Ureter (tissue), 1 donor: ENCODE results near the gene TAF1B. TPM values are rescaled to one million over a fixed set of nuclear protein-coding genes. Genes with fewer than 3 reads are reported as not detected.
A peak's percentile ranks its signal among the peaks of the same experiment; 100 is the strongest.

Experiments
- DNase-seq: peaks from one replicate; pipeline ENCODE4 v3.0.0-alpha.2; 2020; ENCODE audit warnings: low spot score
- total RNA-seq: library from RNA; stranded (reverse); gene quantifications from one replicate; pipeline ENCODE4 v1.2.4, GENCODE V29; 2023
- donor health status: DM: yes; HTN: yes; CAD: no.

The TAF1B gene
- total RNA-seq, 1 donor from 2014 or later = 41.1 TPM

DNA sequence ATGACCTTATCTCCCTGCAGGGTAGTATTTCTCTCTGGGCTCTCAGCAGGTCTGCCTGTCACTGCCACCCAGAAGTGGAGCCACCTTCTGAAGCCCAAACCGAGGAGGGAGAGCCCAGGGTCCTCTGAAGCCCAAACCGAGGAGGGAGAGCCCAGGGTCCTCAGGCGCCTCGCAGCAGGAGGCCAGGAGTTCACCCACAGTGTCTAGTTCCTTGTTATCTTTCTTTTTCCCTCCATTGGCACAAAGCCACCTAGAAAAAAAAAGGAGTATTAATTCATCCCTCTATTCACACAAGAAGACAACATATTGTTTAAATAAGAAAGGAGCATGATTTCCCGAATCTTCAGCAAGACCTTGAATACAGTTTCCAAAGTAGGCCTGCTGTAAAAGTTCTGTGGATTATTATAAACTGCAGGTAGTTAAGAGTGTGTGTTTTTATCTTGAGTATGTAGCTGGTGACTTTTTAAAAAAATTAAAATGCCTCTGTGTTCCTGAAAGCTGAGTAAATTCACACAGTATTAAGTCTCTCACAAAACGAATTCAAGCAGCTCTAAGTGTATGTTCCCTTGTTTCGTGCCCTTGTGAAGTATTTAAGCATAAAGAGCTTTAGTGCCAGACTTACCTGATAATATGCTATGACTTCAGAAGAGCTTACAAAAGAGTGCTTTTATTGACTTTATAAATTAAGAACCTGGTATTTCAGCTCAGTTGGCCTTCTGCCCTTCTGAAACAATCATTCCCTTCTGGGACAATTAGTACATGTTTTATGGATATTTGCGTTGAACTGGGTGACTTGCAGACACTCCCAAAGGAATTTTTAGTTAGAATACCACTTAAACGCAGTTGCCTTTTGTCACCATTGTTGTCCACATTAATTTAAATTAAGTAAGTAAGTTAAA, 96.6 kb downstream of the TAF1B start:
- DNase-seq = no peak

DNA sequence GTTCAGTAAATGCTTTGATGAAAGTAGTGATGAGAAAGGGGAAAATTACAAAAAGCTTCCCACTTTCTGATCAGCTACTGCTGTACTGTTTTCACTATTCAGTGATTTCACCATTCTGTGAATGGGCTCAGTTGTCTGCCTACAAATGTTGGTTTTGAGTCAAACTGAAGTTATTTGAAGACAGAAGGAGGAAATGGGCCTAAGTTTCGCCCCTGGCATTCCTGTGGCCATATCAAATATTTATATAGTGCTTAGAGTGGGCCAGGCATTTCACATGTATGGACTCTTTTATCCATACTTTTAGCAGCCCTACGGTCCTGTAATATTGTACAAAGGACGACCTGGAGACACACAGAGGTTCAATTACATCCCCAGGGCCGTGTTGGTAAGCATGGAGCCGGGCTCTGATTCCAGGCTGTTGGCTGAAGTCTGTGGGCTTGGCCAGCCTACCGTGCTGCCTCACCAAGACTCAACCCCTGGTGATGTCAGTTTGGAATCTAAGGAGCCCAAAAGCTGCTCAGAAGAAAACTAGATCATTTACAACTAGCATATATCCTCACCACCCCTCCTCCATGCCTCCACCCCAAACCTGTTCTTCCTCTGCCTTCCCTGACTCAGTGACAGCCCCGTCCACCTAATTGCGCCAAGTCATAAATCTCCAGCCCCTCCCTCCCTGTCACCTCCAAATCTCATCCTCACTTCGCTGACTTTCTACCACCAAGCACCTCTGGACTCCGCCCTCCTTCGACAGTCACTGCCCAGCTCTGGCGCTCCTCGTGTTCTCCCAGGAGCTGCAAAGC, 98.1 kb downstream of the TAF1B start:
- DNase-seq = no peak

DNA sequence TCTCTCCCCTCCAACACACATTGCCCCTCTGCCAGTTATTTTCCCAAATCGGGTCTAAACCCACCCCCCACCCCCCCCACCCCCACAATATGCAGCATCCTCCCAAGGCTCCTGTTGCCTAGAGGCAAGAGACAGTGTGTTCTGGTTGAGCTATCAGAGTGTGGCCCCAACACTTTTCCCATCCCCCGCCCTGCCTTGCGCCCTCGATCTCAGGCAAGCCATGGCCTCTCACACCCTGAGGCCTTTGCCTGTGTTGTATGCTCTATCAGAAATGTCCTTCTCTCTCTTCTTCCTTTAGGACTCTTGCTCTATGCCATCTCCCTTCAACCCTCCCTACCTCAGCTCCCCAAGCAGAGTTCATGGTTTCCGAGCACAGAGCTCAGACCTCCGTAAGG, 98.7 kb downstream of the TAF1B start:
- no peak for DNase-seq

DNA sequence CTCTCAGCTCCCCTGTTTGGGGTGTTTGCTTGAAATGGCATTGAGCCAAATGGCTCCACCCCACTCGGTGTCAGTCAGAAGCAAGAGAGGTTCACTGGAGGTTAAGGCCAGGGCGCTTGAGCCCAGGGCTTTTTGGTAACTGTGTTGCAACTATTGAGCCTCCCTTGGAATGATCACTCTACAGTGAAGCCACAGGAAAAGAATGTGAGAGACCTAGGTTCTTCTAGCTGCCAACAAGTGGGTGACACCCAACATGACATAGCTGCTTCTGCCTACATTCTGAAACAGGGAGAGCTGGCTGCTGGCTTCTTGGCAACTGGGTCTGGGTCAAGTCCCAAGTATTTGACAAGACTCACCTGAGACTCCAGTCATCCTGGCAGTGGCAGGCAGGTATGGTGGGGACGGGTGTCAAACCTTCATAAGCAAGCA, 101.1 kb downstream of the TAF1B start:
- DNase-seq = no peak

DNA sequence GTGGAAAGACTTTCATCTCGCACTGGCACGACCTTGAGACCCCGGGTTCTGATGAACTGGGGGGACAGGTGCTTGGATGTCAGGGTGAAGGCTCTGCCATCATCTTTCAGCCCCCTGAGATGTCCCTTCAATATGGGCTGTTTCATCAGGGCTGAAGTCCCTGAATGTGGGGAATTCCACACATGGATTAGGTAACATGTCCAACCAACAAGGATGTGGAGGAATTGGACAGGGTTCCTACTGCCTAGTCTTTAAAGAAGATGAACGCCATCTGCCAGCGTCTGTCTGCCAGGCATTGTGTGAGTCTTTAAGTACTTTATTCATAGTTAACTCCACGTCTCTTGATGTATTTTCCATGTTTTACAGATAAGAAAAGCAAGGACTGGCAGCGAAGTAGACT, 102.3 kb downstream of the TAF1B start:
- DNase-seq = no peak

DNA sequence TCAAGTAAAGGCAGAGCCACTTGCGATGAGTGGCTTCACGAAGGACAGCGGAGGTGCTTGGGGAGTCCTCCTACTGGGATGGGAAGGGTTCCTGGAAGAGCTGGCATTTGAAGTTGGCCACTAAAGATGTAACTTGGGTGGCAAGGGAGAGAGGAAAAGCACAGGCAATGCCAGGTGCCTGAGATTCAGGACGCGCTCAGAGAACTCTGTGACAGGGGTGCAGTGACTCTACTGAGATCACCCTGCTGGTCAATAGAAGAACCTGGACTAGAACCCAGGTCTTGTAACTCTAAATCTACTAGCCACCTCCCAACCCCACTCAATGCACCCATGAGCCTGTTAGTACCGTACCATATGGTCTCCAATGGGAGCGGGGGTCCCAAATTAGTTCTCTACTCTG, 102.8 kb downstream of the TAF1B start:
- no peak for DNase-seq

DNA sequence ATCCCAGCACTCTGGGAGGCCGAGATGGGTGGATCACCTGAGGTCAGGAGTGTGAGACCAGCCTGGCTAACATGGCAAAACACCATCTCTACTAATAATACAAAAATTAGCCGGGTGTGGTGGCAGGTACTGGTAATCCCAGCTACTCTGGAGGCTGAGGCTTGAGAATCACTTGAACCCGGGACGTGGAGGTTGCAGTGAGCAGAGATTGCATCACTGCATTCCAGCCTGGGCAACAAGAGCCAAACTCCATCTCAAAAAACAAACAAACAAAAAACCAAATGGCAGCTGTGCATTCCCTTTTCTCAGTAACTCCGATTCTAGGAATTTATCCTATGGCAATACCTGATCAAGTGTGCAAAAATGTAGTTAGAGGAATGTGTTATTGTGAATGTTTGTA, 103.5 kb downstream of the TAF1B start:
- no peak for DNase-seq

DNA sequence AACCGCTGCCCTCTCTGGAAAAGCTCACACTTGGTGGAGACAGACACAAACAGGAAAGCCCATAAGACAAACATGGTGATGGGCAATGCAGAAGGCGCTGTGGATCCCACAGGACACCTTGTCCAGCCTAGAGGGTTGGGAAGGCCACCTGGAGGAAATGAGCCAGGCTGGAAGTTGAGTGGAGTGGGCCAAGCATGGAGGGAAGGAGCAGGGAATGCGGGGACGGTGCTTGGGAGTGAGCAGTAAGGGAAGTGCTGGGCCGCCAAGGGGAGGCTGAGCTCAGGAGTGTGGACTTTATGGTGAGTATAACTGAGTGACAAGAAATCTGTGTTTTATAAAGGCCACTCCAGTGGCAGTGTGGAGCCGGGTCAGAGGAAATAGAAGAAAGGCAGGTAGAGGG, 105.4 kb downstream of the TAF1B start:
- no peak for DNase-seq

DNA sequence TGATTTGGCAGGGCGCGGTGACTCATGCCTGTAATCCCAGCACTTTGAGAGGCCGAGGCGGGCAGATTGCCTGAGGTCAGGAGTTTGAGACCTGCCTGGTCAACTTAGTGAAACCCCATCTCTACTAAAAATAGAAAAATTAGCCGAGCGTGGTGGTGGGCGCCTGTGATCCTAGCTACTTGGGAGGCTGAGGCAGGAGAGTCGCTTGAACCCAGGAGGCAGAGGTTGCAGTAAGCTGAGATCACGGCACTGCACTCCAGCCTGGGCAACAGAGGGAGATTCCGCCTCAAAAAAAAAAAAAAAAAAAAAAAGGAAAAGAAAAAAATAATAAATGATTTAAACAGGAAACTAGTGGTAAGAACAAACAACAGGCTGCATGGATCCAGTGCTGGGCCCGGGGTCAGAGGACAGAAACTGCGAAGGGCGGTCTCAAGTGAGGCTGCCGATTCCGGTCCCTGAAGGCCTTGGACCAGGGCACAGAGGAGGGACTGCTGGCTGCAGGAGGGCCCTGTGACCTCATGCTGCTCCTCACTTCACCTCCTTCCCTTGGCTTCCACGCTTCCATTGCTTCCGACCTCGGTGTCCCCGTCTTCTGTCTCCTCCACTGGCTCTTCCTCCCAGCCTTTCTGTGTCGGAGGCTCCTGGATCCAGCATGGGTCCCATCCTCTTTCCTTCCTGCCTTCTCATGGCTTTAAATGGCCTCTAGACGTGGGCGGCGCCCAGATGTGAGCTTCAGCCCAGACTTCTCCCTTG, 106.1 kb downstream of the TAF1B start:
- no peak for DNase-seq

DNA sequence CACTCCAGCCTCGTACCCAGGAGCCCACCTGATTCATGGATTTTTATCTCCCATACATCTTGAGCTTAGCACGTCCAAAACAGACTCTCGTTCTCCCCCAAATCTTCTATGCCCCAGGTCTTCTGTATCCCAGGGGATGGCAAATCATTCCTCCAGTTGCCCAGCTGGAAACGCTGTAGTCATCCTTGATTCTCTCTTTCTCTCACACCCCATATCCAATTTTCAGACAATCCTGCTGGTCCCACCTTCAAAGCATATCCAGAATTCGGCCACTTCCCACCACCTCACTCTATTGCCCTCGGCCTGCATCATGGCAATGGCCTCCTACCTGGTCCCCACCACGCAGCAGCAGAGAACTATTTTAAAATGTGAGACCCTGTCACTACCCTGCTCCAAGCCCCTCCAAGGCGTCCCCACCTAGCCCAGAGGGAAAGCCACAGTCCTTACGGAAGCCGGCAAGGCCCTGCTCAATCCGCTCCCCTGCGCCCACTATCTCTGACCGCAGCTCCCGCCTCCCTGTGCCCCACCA, 106.8 kb downstream of the TAF1B start:
- no peak for DNase-seq

DNA sequence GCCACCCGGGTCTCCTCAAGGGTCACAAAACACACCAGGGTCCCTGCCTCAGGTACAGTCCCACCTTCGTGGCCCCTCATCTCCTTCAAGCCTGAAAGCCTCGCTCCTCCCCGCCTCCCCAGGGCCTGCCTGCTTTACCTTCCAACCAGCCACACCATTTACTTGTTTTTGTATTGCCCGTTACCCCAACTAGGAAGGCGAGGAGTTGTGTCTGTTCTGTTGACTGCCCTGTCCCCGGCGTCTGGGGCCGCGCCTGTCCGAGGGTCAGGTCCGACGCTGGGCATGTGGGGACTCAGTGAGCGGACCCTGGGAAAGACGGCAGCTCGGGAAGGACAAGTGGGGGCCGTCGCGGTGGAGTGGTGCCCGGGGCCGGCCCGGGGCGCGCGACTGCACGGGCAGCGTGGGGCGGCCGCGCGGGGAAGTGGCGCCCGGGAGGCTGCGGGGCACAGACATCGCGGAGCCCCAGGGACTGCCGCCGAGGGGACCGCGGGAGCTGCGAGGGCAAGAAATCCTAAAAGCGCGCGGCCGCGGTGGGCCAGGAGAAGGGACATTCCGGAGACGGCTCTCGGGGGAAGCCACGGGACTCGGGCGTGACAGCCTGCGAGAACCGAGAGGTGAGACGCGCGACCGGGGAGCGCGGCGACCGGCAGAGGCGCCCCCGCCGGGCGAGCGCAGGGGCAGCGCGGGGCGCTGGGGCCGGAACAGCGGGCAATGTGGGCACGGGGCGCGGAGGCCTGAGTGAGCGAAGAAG, 107.4 kb downstream of the TAF1B start:
- DNase-seq = no peak

DNA sequence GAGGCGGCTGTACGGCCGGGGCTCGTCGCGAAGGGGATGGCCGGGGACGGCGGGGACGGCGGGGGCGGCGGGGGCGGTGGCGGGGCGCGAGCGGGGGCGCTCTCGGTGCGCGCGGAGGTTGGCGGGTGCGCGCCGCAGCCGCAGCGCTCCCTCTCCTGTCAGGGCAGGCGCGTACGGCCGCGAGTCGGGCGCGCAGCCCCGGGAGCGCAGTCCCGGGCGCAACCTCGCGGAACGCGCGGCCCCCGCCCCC, 107.9 kb downstream of the TAF1B start:
- no peak for DNase-seq

DNA sequence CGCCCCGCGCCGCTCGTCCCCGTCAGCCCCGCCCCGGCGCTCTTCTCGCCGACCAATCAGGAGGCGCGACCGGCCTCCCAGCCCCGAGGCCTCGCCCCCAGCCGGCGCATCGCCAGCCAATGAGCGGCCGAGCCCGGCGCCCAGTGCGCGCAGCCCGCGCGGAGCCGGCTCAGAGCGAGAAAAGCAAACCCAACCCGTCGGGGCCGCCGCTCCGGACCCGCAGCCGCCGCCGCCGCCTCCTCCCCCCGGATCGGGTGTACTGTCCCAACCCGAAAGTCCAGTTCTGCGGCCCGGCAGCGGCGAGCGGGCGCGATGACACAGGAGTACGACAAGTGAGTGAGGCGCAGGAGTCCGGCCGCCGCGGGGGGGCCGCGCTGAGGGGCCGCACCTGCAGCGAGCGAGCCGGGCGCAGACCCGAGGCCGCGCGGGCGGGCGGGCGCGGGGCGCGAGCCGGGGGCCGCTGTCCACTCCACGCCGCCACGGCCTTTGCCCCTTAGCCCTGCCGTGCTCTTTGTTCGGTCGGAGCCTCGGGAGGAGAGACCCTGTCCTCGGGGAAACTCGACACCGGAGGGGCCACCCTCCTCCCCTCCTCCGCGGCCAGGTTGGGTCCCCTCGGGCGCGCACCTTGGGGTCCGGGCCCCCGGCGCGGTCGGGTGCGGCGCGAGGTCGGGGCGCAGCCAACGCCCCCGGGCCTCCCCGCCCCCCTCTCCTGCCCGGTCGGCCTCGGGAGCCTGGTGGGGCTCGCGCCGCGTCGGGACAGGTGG, 108.4 kb downstream of the TAF1B start, which contains the start of gene GRHL1:
TSS of gene GRHL1 (plus strand) at position 172 of the 764 bp plus-strand sequence. CDS start at position 313, 141 bp downstream.
- DNase-seq = peak; percentile 94

DNA sequence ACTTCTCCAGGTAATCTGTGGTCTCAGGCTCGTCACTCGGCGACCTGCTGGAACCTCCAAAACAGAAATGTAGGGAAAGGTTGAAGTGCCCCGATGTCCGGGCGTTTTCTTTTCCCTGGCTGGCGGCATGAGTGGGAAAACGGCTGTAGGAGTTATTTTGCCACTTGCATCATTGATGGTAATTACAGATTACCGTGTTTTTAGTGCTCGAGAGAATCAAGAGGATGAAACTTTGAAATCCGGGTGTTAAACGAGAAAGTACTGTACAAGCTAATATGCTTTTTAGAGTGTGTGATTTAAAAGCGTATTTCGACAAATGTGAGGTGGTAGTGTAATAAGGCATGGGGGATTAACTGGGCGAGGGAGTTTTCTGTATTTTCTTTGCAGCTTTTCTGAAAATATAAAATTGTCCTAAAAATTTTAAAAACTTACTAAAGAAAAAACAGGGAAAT, 109.0 kb downstream of the TAF1B start:
- DNase-seq = no peak

DNA sequence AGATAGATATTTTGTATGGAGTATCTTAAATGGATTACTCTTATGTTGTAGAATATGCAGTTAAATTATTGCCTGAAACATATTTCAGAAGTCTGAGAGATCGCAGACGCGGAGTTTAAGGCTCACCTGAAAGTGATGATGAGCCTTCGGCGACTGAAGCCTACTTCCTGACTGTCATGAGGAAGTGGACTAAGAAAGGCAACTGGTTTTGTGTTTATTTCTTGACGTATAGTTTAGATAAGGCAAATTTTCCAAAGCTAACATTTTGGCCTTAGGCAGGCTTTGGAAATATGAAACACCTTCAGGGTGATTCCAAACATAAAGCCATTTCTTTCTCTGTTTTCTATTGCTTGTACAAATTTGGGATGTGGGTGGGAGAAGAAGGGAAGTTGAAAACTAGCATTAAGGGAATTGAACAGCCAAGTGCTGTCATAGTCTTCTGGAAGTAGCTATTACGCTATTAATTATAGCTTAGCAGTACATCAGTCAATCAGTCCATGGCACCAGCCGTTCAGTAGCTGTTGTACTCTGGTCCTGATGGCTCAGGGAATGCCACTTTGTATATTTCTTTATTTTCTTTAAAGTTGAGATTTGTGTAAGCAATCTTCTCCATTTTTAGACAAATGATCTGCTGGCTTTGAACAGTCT, 109.7 kb downstream of the TAF1B start:
- DNase-seq = no peak

DNA sequence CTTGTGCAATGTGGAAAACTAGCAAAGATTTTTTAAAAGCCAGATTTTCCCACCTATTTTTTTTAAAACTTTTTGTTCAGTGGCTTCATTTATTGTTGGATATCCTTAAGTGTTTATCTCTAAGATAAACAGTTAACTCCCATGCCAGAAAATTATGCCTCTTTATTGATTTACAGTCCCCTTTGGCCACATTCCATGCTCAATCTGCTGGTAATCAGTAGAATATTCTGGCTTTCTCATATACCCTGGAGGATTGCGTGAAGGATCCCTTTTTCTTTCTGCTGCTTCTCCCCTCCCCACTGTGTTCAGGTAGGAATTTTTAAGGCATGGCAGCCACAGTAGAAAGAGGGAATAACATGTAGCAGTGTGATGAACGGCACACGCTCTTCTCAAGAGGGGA, 110.9 kb downstream of the TAF1B start:
- DNase-seq = no peak

DNA sequence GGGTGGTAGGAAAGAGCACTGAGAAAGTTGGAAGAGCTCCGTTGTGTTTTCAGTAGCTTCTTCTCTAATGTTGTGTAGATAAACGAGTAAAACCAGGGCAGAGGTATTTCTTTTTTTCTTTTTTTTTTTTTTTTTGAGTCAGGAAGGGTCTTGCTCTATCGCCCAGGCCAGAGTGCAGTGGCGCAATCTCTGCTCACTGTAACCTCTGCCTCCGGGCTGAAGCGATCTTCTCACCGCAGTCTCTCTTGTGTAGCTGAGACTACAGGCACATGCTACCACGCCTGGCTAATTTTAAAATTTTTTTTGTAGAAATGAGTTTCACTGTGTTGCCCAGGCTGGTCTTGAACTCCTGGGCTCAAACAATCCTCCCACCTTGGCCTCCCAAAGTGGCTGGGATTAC, 114.8 kb downstream of the TAF1B start:
- no peak for DNase-seq

DNA sequence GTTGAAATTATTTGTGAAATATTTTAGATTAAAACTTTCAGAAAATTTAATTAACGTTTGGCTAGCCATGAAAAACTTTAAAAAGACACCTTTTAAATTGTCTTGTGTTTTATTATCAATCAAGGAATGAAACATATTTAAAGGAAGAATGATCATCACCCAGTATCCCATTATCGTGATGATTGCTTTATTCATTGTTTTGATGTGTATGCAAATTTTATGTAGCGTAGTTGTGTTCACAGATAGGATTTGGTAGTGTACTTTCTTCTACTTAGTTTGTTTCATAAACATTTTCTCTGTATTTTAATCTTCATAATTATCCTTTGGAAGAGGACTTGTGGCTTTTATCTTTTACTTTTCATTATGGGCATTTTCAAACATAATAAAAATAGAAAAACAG, 116.0 kb downstream of the TAF1B start:
- DNase-seq = no peak

DNA sequence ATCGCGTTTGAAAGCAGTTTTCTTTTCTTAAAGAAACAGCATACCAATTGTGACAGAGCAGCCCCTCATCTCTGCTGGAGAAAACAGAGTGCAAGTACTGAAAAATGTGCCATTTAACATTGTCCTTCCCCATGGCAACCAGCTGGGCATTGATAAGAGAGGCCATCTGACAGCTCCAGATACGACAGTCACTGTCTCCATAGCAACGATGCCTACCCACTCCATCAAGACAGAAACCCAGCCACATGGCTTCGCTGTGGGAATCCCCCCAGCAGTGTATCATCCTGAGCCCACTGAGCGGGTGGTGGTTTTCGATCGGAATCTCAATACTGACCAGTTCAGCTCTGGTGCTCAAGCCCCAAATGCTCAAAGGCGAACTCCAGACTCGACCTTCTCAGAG, 117.7 kb downstream of the TAF1B start:
- no peak for DNase-seq

DNA sequence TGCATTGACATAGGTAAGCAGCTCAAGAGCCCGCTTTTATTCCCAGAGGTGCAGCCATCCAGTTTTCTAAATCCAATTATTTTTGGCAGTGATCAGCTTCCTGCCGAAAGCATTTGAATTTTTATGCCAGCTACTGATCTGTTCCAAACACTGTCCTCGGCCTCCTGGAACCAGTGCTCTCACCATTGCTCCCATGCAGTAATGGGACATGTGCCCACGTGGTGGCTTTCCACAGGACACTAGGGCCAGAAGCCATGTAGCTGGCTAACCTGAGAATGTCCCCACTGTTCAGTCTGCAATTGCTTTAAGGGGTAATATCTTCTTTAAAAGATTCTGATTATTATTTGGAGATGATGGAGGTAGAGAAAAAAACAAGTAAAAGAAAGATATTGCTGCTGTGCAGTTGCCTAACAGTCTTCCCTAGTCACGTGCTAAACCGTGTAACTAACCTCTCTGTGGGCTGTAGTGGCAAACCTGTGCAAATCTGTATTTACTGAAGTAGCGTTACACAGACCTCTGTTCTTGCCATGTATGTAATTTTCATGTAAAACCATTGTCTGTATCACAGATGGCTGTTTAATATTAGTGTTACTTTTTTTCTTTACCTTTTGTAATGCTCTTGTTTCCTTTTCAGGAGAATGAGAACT, 121.2 kb downstream of the TAF1B start:
- DNase-seq = no peak
